CD4-positive, alpha-beta T cell (primary cell): ENCODE measurements around the gene PIK3CD. TPM values are rescaled to one million over a fixed set of nuclear protein-coding genes. Genes with fewer than 3 reads are reported as not detected.

Experiments
- ATAC-seq: fragments of 200-7000 bp; cut with Tn5 transposase; one replicate; pipeline ENCODE4 v1.10.0; 2022; ENCODE audit warnings: mild to moderate bottlenecking; ENCODE audit not compliant: poor library complexity
- CTCF ChIA-PET: fragments of 350-600 bp; sonication (Branson Sonifier 250); formaldehyde crosslinking; loops from one replicate; lab custom pipeline; 2021; ENCODE audit warnings: antibody characterized with exemption, inconsistent platforms; lab: Charles Lee
- POLR2A ChIA-PET: fragments of 350-600 bp; sonication (Branson Sonifier 250); formaldehyde crosslinking; loops from one replicate; lab custom pipeline; 2021; ENCODE audit warnings: antibody characterized with exemption, inconsistent platforms; lab: Charles Lee
- DNase-seq, 14 experiments: peaks; one replicate each; pipeline ENCODE4 v3.0.0-alpha.2; 2013 to 2020; ENCODE audit warnings: mixed read lengths in 2 of 14
- H3K27ac ChIP-seq, 2 donors: one replicate each; pipeline versions ENCODE4 v1.5.1 to v1.7.0; 2013; ENCODE audit warnings: low read length in 2 of 2, low read depth in 1 of 2, mild to moderate bottlenecking in 1 of 2
- H3K27me3 ChIP-seq, 2 experiments: 1 replicate in 1 of 2; 2 replicates in 1 of 2; pipeline versions ENCODE4 v1.6.1 to v1.7.0; 2013; ENCODE audit warnings: low read length in 2 of 2, control low read depth in 1 of 2, mild to moderate bottlenecking in 1 of 2, moderate library complexity in 1 of 2; ENCODE audit not compliant: insufficient read depth in 2 of 2, control insufficient read depth in 1 of 2
- H3K36me3 ChIP-seq: one replicate; pipeline ENCODE4 v1.6.1; 2013; ENCODE audit warnings: low read length, control low read depth; ENCODE audit not compliant: insufficient read depth
- H3K4me1 ChIP-seq: one replicate; pipeline ENCODE4 v1.6.1; 2013; ENCODE audit warnings: low read length, control low read depth; ENCODE audit not compliant: insufficient read depth
- H3K4me3 ChIP-seq: one replicate; pipeline ENCODE4 v1.5.1; 2013; ENCODE audit warnings: mild to moderate bottlenecking, low read length, moderate library complexity
- H3K9me3 ChIP-seq, 2 experiments: 1 replicate in 1 of 2; 2 replicates in 1 of 2; pipeline versions ENCODE4 v1.6.1 to v1.7.0; 2013; ENCODE audit warnings: low read length in 2 of 2, mild to moderate bottlenecking in 2 of 2, control low read depth in 1 of 2, moderate library complexity in 1 of 2; ENCODE audit not compliant: control insufficient read depth in 1 of 2, insufficient read depth in 1 of 2
- H3K27ac Mint-ChIP-seq: one replicate; pipeline ENCODE4 v1.8.0; 2020; ENCODE audit warnings: mixed read lengths
- H3K27me3 Mint-ChIP-seq: one replicate; pipeline ENCODE4 v1.8.0; 2021; ENCODE audit warnings: mixed read lengths
- H3K36me3 Mint-ChIP-seq: one replicate; pipeline ENCODE4 v1.8.0; 2021; ENCODE audit warnings: low read depth, mixed read lengths
- H3K4me1 Mint-ChIP-seq: one replicate; pipeline ENCODE4 v1.8.0; 2021; ENCODE audit warnings: low read depth, mixed read lengths
- H3K4me3 Mint-ChIP-seq: one replicate; pipeline ENCODE4 v1.8.0; 2020; ENCODE audit warnings: mild to moderate bottlenecking, mixed read lengths
- H3K9me3 Mint-ChIP-seq: one replicate; pipeline ENCODE4 v1.8.0; 2020; ENCODE audit warnings: mixed read lengths
- CTCF ChIP-seq: fragments of 200-600 bp; IDR thresholded peaks from one replicate; pipeline ENCODE4 v1.8.0; 2022; ENCODE audit warnings: antibody characterized with exemption, mild to moderate bottlenecking
- intact Hi-C, 2 experiments: fragments of 100-400 bp; cut with DNase I in 1 of 2; cut with micrococcal nuclease in 1 of 2; formaldehyde crosslinking; loops; one replicate each; pipeline versions ENCODE4 v1.15.1 to v1.9.0; 2023 to 2025; cut with DNase I, micrococcal nuclease
- total RNA-seq, 174 experiments: library from RNA in 2 of 174; stranded (reverse) in 2 of 174; gene quantifications; one replicate each; pipeline ENCODE4 v1.2.3 and lab custom pipeline; 2021 to 2026

The PIK3CD gene
- total RNA-seq, 2 experiments from 2014 or later = 202 to 213 TPM

GRCh38 chr1:9643351-9644256 is 7.9 kb upstream of the PIK3CD start:
- Mint-ChIP-seq H3K4me1 (peaks cover 75% of the 10 kb centered on the region), H3K27me3 (no peaks in the 10 kb centered on the region), H3K27ac (peak overlapping the region; percentile 80), H3K4me3 (peak overlapping the region; percentile 64), H3K9me3 (no peaks in the 10 kb centered on the region), H3K36me3 (peaks cover 27% of the 10 kb centered on the region)
- Histone ChIP-seq H3K27me3 (no peaks in the 10 kb centered on the region), H3K36me3 (peaks cover 14% of the 10 kb centered on the region), H3K9me3 (no peaks in the 10 kb centered on the region), H3K4me1 (peaks cover 81% of the 10 kb centered on the region), H3K27ac (peak overlapping the region; percentile 3 to 62), H3K4me3 (no peak overlapping the region)
- DNase-seq = peak in 4 of 14 experiments; percentile 30 to 41 (median 36)
- ATAC-seq = peak; percentile 46
- intact Hi-C loops = no loop called here
- ChIA-PET CTCF (interaction anchor here (0.5 to 1.6 kb wide), 5 partner anchors 14 to 855 kb away, joined by 3 to 5 read pairs (median 3); no protein-coding TSS in a partner anchor), POLR2A (interaction anchor here (1.1 to 13.1 kb wide), 10 partner anchors 9 to 86 kb away, joined by 3 to 195 read pairs (median 4); partner anchors contain the start of gene PIK3CD)
- no peak for TF ChIP-seq CTCF

DNA sequence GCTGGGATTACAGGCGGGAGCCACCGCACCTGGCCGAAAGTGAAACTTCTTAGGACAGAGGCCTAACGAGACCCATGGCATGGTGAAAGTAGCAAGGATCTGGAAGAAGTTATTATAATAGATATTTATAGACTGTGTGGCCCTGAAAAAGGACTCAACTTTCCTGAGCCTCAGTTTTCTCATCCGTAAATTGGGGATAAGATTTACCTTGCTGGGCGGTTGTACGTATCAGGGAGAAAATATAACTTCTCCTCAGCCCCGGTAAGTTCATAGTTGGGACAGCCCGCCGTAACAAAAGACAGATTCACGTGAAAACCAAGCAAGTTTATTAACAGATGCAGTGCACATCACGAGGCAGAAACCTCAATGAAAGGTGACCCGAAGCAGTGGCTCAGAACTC is 5.5 kb upstream of the PIK3CD start:
- H3K4me3 Mint-ChIP-seq = peak overlapping the region; percentile 51

GRCh38 chr1:9648171-9648570 is 3.4 kb upstream of the PIK3CD start:
- H3K9me3 ChIP-seq = no peaks in the 10 kb centered on the region
- peak overlapping the region; percentile 45 for H3K4me3 Mint-ChIP-seq
- H3K27me3 ChIP-seq = no peaks in the 10 kb centered on the region
- H3K27ac ChIP-seq = peak overlapping the region in 1 of 2 donors; percentile 17
- no peaks in the 10 kb centered on the region for H3K36me3 ChIP-seq
- intact Hi-C loops = no loop called here
- H3K9me3 Mint-ChIP-seq = no peaks in the 10 kb centered on the region
- ATAC-seq (no peak), DNase-seq (no peak)
- H3K27ac Mint-ChIP-seq = peak overlapping the region; percentile 71
- POLR2A ChIA-PET = interaction anchor here (0.8 to 14.1 kb wide), 4 partner anchors 18 to 69 kb away, joined by 3 to 512 read pairs (median 100); no protein-coding TSS in a partner anchor
- H3K4me1 Mint-ChIP-seq = peaks cover 67% of the 10 kb centered on the region
- peaks cover 72% of the 10 kb centered on the region for H3K4me1 ChIP-seq
- H3K4me3 ChIP-seq = no peak overlapping the region
- H3K36me3 Mint-ChIP-seq = peaks cover 14% of the 10 kb centered on the region
- no peak for TF ChIP-seq CTCF
- CTCF ChIA-PET = no interaction called here
- no peaks in the 10 kb centered on the region for H3K27me3 Mint-ChIP-seq

More for the DNA sequence above, 5.5 kb upstream of the PIK3CD start:
- POLR2A ChIA-PET = interaction anchor here (9.7 to 13.1 kb wide), 2 partner anchors 7 to 16 kb away, joined by 164 to 195 read pairs; partner anchors contain the start of gene PIK3CD
- Mint-ChIP-seq H3K9me3 (no peaks in the 10 kb centered on the region), H3K36me3 (peaks cover 14% of the 10 kb centered on the region), H3K27ac (peak overlapping the region; percentile 74), H3K27me3 (no peaks in the 10 kb centered on the region), H3K4me1 (peaks cover 70% of the 10 kb centered on the region)
- peaks cover 13% of the 10 kb centered on the region for H3K36me3 ChIP-seq
- no peaks in the 10 kb centered on the region for H3K9me3 ChIP-seq
- no peak overlapping the region for H3K27ac ChIP-seq
- CTCF ChIA-PET = interaction anchor here (1.6 kb wide), 1 partner anchor 19 kb away, joined by 9 read pairs; no protein-coding TSS in a partner anchor
- ATAC-seq (no peak), DNase-seq (no peak)
- intact Hi-C loops = no loop called here
- no peak for TF ChIP-seq CTCF
- H3K4me1 ChIP-seq = peaks cover 82% of the 10 kb centered on the region
- no peak overlapping the region for H3K4me3 ChIP-seq
- H3K27me3 ChIP-seq = no peaks in the 10 kb centered on the region
